Psoas muscle (tissue), 8 donors: Measurements from ENCODE around the gene MAP2K6. TPM values are rescaled to one million over a fixed set of nuclear protein-coding genes. Genes with fewer than 3 reads are reported as not detected.
A peak's percentile ranks its signal among the peaks of the same experiment; 100 is the strongest.

Experiments used
- ATAC-seq, 4 donors: fragments of 200-7000 bp; cut with Tn5 transposase; one replicate each; pipeline ENCODE4 v1.9.1; 2020; ENCODE audit warnings: moderate library complexity in 3 of 4, mild to moderate bottlenecking in 2 of 4
- DNase-seq, 2 donors: peaks; one replicate each; pipeline ENCODE4 v3.0.0-alpha.2; 2020
- H3K27ac ChIP-seq: fragments of 200-600 bp; one replicate; pipeline ENCODE4 v1.8.0; 2022
- H3K27me3 ChIP-seq, 3 donors: fragments of 200-600 bp in 1 of 3; one replicate each; pipeline versions ENCODE4 v1.6.1 to v1.8.0; 2013 to 2022; ENCODE audit warnings: low read length in 2 of 3, mild to moderate bottlenecking in 2 of 3, moderate library complexity in 1 of 3; ENCODE audit not compliant: insufficient read depth in 3 of 3
- H3K36me3 ChIP-seq, 2 donors: fragments of 200-600 bp in 1 of 2; one replicate each; pipeline versions ENCODE4 v1.6.1 to v1.8.0; 2013 to 2022; ENCODE audit warnings: low read depth in 1 of 2, mild to moderate bottlenecking in 1 of 2, moderate library complexity in 1 of 2; ENCODE audit not compliant: insufficient read depth in 1 of 2
- H3K4me1 ChIP-seq: fragments of 200-600 bp; one replicate; pipeline ENCODE4 v1.8.0; 2022
- H3K4me3 ChIP-seq: fragments of 200-600 bp; one replicate; pipeline ENCODE4 v1.8.0; 2022; ENCODE audit warnings: mild to moderate bottlenecking
- H3K9me3 ChIP-seq: fragments of 200-600 bp; one replicate; pipeline ENCODE4 v1.8.0; 2022
- CTCF ChIP-seq: fragments of 200-600 bp; IDR thresholded peaks from one replicate; pipeline ENCODE4 v1.8.0; 2022; ENCODE audit warnings: antibody characterized with exemption
- WGBS, 3 donors: extraction: QIAGEN DNeasy Blood & Tissue Kit; methylation state at CpG; one replicate each; pipeline versions ENCODE4 v1.1.6 to v1.1.7; 2013; 5-methylcytosine and 5-hydroxymethylcytosine counted together
- intact Hi-C, 2 donors: fragments of 100-400 bp; cut with DNase I; formaldehyde crosslinking; loops; one replicate each; pipeline versions ENCODE4 v1.11.0 to v1.14.2; 2022
- long read RNA-seq, 2 donors: library from polyadenylated mRNA; unstranded; transcript quantifications; one replicate each; pipeline ENCODE4 v2.0.0, GENCODE V29; 2021
- polyA plus RNA-seq, 3 donors: library from polyadenylated mRNA; stranded (reverse); fragments of 200-250 nt; gene quantifications; one replicate each; pipeline ENCODE4 v1.2.3, GENCODE V29; 2013
- total RNA-seq, 4 donors: library from RNA; stranded (reverse); fragmentation: NEBNext Ultra II Directional in 2 of 4; extraction: Animal tissue kit (Norgen Biotek cat#: 25700) in 2 of 4; gene quantifications; one replicate each; pipeline versions ENCODE4 v1.2.1 to v1.2.4, GENCODE V29; 2021 to 2023
- donor health status: healthy with polysubstance abuse.
- donor health status: DM: no; HTN: no; CAD: no; lungs with moderate emphysema.
- donor health status: Bipolar disorder and iron deficiency.
- donor health status: healthy.
- donor health status: DM: yes; HTN: yes; CAD: no.
- donor health status: DM: no; HTN: no; CAD: no.
- donor health status: DM: no; HTN: no; CAD: no.
- donor health status: DM: yes; HTN: yes; CAD: no.

MAP2K6 gene
- total RNA-seq: 100 to 1,000 TPM in 1 of 4 donors, 10 to 100 TPM in 3; 32.1 to 102 (median 46.3) TPM
- 100 to 1,000 TPM in 1 of 3 donors, 10 to 100 TPM in 1, 1 to 10 TPM in 1; 6.4 to 127 (median 64.0) TPM for polyA plus RNA-seq
- long read RNA-seq, donor 1, full-length matches to known transcripts: 5 of 17 reads
- long read RNA-seq, donor 1, partial matches to known transcripts: 0 of 17 reads
- long read RNA-seq, donor 1, other reads (novel, unspliced or antisense): 12 of 17 reads
- long read RNA-seq, donor 2, full-length matches to known transcripts: 2 of 38 reads
- long read RNA-seq, donor 2, partial matches to known transcripts: 4 of 38 reads
- long read RNA-seq, donor 2, other reads (novel, unspliced or antisense): 32 of 38 reads

- WGBS, 3 donors: 0 to 1% (median 1%) methylated on average over 27 of the region's 27 CpGs
- DNase-seq: peak; percentile 83 to 92
- Histone ChIP-seq H3K4me1 (peaks cover 41% of the 10 kb centered on the region), H3K4me3 (peak within 1 kb of the TSS; percentile 76), H3K36me3 (no peaks in the 10 kb centered on the region), H3K27ac (peak within 1 kb of the TSS; percentile 91), H3K27me3 (no peaks in the 10 kb centered on the region), H3K9me3 (no peaks in the 10 kb centered on the region)
- ATAC-seq: peak; percentile 91 to 94 (median 94)
- intact Hi-C loops: loop anchor here (5.0 kb wide), 2 partner anchors 38 to 67 kb away; no protein-coding TSS in a partner anchor
- no peak for TF ChIP-seq CTCF
Observed at GRCh38 chr17:69414408-69415274, at the start of gene MAP2K6. Gene MAP2K6 (plus strand): TSS chr17:69414697. CDS start chr17:69414985, 288 bp downstream.

GRCh38 chr17:69367298-69367697, 47.2 kb upstream of the MAP2K6 start:
- DNase-seq (no peak), ATAC-seq (no peak)
- Histone ChIP-seq H3K9me3 (no peaks in the 10 kb centered on the region), H3K4me3 (no peak overlapping the region), H3K36me3 (no peaks in the 10 kb centered on the region), H3K27ac (no peak overlapping the region), H3K27me3 (no peaks in the 10 kb centered on the region), H3K4me1 (no peaks in the 10 kb centered on the region)
- TF ChIP-seq CTCF: no peak
- intact Hi-C loops: no loop called here
- 72 to 79% (median 73%) methylated on average over 3 of the region's 3 CpGs for WGBS, 3 donors

GRCh38 chr17:69373069-69373468, 41.4 kb upstream of the MAP2K6 start:
- 84 to 93% (median 92%) methylated on average over 2 of the region's 2 CpGs for WGBS, 3 donors
- TF ChIP-seq CTCF: no peak
- no peak for DNase-seq

GRCh38 chr17:69375229-69375628, 39.3 kb upstream of the MAP2K6 start:
- Histone ChIP-seq H3K4me1 (no peaks in the 10 kb centered on the region), H3K27me3 (no peaks in the 10 kb centered on the region), H3K9me3 (no peaks in the 10 kb centered on the region), H3K36me3 (no peaks in the 10 kb centered on the region), H3K27ac (no peak overlapping the region), H3K4me3 (no peak overlapping the region)
- DNase-seq: no peak
- no peak for ATAC-seq
- no peak for TF ChIP-seq CTCF
- intact Hi-C loops: no loop called here
- 63 to 67% (median 67%) methylated on average over 2 of the region's 2 CpGs for WGBS, 3 donors

More at GRCh38 chr17:69373069-69373468, 41.4 kb upstream of the MAP2K6 start:
- Histone ChIP-seq H3K4me1 (no peaks in the 10 kb centered on the region), H3K9me3 (no peaks in the 10 kb centered on the region), H3K27me3 (no peaks in the 10 kb centered on the region), H3K4me3 (no peak overlapping the region), H3K27ac (no peak overlapping the region), H3K36me3 (no peaks in the 10 kb centered on the region)
- ATAC-seq: no peak
- intact Hi-C loops: no loop called here
